ENCODE results near the gene DR1.

The DR1 gene

GRCh38 chr1:93415296-93415695 lies 69.6 kb downstream of the DR1 start:
- no peak for DNase-seq (ENCODE audit: low spot score in 2 of 2)
- H3K27ac Mint-ChIP-seq (ENCODE audit: low read depth): no peak overlapping the region

GRCh38 chr1:93416183-93416582 lies 70.5 kb downstream of the DR1 start:
- no peaks in the 10 kb centered on the region for H3K4me1 Mint-ChIP-seq
- H3K27me3 Mint-ChIP-seq: no peaks in the 10 kb centered on the region
- ATAC-seq (replicated peaks; ENCODE audit: extremely low read depth, poor library complexity, severe bottlenecking) (no peak), DNase-seq (ENCODE audit: low spot score in 2 of 2) (no peak)
- H3K36me3 Mint-ChIP-seq (ENCODE audit: insufficient read depth): no peaks in the 10 kb centered on the region
- H3K9me3 Mint-ChIP-seq: no peaks in the 10 kb centered on the region
- H3K4me3 Mint-ChIP-seq: no peak overlapping the region
- no peak overlapping the region for H3K27ac Mint-ChIP-seq (ENCODE audit: low read depth)

More at GRCh38 chr1:93415296-93415695, 69.6 kb downstream of the DR1 start:
- Mint-ChIP-seq H3K4me1 (no peaks in the 10 kb centered on the region), H3K27me3 (no peaks in the 10 kb centered on the region), H3K9me3 (no peaks in the 10 kb centered on the region), H3K36me3 (ENCODE audit: insufficient read depth) (no peaks in the 10 kb centered on the region), H3K4me3 (no peak overlapping the region)
- ATAC-seq (replicated peaks; ENCODE audit: extremely low read depth, poor library complexity, severe bottlenecking): no peak
